Activated T-cell treated with anti-CD3 and anti-CD28 coated beads, Interleukin-2, amount 50 U/mL, for 72 hours (primary cell): ENCODE results near the gene NPS. TPM values are rescaled to one million over a fixed set of nuclear protein-coding genes. Genes with fewer than 3 reads are reported as not detected.
A peak's percentile ranks its signal among the peaks of the same experiment; 100 is the strongest.

Experiments used
- ATAC-seq, 2 donors: fragments of 150-1000 bp; cut with Tn5 transposase; replicated peaks in 1 of 2; 2 replicates each; pipeline ENCODE4 v1.10.0; 2021; ENCODE audit warnings: moderate library complexity in 2 of 2, mild to moderate bottlenecking in 1 of 2
- DNase-seq, 2 donors: peaks; one replicate each; pipeline ENCODE4 v3.0.0; 2021 to 2022; ENCODE audit warnings: mixed read lengths in 1 of 2
- H3K27ac Mint-ChIP-seq: one replicate; pipeline ENCODE4 v1.8.0; 2022; ENCODE audit warnings: mild to moderate bottlenecking, moderate library complexity, mixed read lengths
- H3K27me3 Mint-ChIP-seq: one replicate; pipeline ENCODE4 v1.8.0; 2022; ENCODE audit warnings: low read depth, mixed read lengths
- H3K36me3 Mint-ChIP-seq, 2 donors: one replicate each; pipeline ENCODE4 v1.8.0; 2022; ENCODE audit warnings: mixed read lengths in 2 of 2, mild to moderate bottlenecking in 1 of 2; ENCODE audit not compliant: insufficient read depth in 2 of 2
- H3K4me1 Mint-ChIP-seq: one replicate; pipeline ENCODE4 v1.8.0; 2022; ENCODE audit warnings: low read depth, mixed read lengths
- H3K4me3 Mint-ChIP-seq, 2 donors: one replicate each; pipeline ENCODE4 v1.8.0; 2022; ENCODE audit warnings: mild to moderate bottlenecking in 2 of 2, mixed read lengths in 2 of 2, moderate library complexity in 2 of 2
- H3K9me3 Mint-ChIP-seq, 2 donors: one replicate each; pipeline ENCODE4 v1.8.0; 2022; ENCODE audit warnings: mixed read lengths in 2 of 2
- total RNA-seq, 2 donors: library from RNA; stranded (reverse); gene quantifications; one replicate each; pipeline ENCODE4 v1.2.3, GENCODE V29; 2022

NPS gene
- total RNA-seq, 2 donors from 2014 or later: not detected

DNA sequence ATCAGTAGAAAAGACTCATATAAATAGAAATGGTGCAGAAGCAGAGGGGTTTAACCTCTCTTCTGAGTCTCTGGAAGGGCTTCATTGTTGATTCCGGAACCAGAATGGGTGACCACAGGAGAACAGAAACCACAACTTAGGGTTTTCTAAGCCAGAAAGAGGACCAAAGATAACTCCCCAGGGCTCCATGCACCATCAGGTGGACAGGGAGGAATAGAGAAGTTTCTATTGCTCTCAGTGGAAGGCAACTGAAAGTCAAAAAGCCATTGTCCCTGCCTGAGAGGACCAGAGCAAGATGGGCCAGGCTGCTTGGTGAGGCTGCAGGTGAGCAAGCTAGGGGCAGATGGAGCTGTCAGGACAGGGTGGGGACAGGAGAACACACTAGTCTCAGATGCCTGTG lies 14.6 kb upstream of the NPS start:
- Mint-ChIP-seq H3K27ac (no peak overlapping the region), H3K9me3 (no peaks in the 10 kb centered on the region), H3K27me3 (no peaks in the 10 kb centered on the region), H3K4me3 (no peak overlapping the region), H3K4me1 (no peaks in the 10 kb centered on the region), H3K36me3 (no peaks in the 10 kb centered on the region)
- ATAC-seq (no peak), DNase-seq (no peak)

DNA sequence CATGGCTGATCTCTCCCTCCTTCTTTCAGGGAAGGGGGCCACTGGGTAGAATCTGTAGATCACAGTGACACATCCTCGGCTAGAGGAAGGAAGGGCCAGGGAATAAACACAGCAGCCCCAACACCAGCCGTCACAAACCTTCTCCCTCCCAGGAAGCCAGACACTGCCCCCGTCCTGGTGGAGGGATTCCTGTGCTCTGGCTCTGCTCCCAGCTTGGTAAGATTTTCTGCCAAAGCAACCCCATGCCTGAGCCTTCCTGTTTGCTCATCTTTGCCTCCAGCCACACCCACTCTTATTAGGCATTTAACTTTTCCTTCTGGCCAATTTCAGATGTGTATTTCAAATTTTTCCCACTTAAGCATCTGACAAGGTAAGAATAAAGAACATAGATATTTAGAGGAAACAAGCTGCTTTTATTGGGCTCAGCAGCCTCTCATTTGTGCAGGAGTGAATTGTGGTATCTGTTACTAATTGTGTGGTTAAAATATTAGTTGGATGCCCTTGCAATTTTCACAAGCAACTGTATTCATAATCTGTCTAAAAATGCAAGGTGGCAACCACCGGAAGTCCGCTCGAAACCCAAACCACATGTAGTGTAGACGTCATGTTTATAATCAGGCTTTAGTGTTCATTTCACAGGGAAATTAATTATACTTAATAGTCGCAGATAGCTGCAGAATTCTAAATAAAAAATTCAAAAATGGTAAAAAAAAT lies 13.2 kb upstream of the NPS start:
- no peaks in the 10 kb centered on the region for H3K36me3 Mint-ChIP-seq
- no peak overlapping the region for H3K4me3 Mint-ChIP-seq
- H3K27ac Mint-ChIP-seq: no peak overlapping the region
- no peaks in the 10 kb centered on the region for H3K4me1 Mint-ChIP-seq
- DNase-seq: no peak
- H3K27me3 Mint-ChIP-seq: no peaks in the 10 kb centered on the region
- H3K9me3 Mint-ChIP-seq: no peaks in the 10 kb centered on the region
- no peak for ATAC-seq

DNA sequence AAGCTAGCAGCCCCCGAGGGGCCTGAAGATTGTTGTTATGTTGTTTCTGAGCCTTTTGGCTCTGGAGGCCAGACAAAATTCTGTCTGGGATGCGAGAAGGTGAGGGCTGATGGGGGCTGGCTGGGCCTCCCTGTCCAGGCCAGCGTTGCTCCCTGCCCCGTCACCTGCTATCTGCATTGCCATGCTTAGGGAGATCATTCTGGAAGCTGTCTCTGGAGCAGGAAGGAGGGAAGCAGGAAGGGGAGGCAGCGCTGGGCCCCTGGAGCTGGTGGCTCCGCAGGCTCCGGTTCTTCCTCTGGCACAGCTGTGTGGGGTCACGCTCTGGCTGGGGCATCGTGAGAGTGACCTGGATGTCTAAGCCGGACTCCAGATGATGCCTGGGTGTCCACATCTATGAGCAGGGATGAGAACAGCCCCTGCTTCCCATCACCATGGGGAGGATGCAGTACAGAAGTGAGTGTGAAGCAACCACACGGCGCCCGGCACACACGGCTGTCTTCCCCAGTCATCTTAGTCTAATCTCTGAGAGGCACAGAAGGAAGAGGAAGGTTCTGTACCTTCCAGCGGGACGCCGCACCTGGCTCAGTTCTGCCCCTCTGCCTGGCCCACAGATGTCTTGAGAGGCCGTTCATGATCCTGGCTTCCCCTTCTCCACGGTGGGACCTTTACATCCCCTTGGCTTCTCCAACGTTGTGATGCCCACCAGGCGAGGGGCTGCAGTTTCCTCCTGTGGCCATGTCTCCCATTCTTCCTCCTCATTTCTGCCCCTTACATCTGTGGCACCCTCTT lies 11.9 kb upstream of the NPS start:
- no peak overlapping the region for H3K27ac Mint-ChIP-seq

DNA sequence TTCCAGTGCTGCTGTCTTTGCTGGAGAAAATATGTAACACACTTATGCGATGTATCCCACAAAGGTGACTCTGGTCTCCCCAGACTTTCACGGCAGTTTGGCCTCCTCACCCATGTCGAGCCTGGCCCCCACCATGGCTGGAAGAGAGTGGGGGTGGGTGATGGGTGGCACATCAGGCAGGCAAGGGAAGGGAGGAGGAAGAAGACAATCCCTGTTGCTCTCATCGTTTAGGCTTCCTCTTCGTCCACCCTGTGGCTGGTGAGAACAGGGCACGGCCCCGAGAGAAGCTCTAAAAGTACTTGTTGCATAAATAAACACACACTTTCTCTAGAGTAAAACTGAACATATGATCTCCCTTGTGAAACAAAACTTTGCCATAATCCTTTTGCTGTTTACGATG lies 11.2 kb upstream of the NPS start:
- H3K27ac Mint-ChIP-seq: no peak overlapping the region
- no peaks in the 10 kb centered on the region for H3K9me3 Mint-ChIP-seq
- H3K4me3 Mint-ChIP-seq: no peak overlapping the region
- H3K27me3 Mint-ChIP-seq: no peaks in the 10 kb centered on the region
- ATAC-seq (no peak), DNase-seq (no peak)
- H3K36me3 Mint-ChIP-seq: no peaks in the 10 kb centered on the region
- no peaks in the 10 kb centered on the region for H3K4me1 Mint-ChIP-seq

More for the DNA sequence above, 11.9 kb upstream of the NPS start:
- no peak for DNase-seq
- Mint-ChIP-seq H3K9me3 (no peaks in the 10 kb centered on the region), H3K4me1 (no peaks in the 10 kb centered on the region), H3K27me3 (no peaks in the 10 kb centered on the region), H3K36me3 (no peaks in the 10 kb centered on the region), H3K4me3 (no peak overlapping the region)
- ATAC-seq: no peak

GRCh38 chr10:127548022-127548421 lies 1.1 kb upstream of the NPS start:
- peaks cover 0 to 1% of the 10 kb centered on the region in 2 donors for H3K36me3 Mint-ChIP-seq
- H3K4me1 Mint-ChIP-seq: no peaks in the 10 kb centered on the region
- no peak for DNase-seq
- H3K9me3 Mint-ChIP-seq: peaks cover 6 to 7% of the 10 kb centered on the region in 2 donors
- ATAC-seq: no peak
- H3K27me3 Mint-ChIP-seq: no peaks in the 10 kb centered on the region
- no peak overlapping the region for H3K4me3 Mint-ChIP-seq
- no peak overlapping the region for H3K27ac Mint-ChIP-seq

DNA sequence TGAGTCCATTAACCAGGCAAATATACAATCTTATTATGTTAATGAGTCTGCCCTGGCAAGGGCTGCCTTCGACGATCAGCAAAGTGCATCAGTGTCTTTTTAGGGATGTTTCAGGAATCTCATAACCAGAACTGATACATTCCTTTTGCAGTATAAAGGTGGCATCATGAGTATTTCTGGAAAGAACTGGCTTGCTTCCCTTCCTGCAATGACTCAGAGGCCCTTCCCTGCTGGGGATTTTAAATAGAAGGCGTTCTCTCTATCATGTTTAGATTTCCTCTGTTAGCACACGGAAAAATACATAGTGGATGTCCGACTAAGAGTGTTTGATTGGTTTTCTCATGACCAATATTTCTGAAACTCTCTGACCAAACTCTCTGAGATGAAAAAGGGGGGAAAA lies 1.8 kb downstream of the NPS start:
- H3K27ac Mint-ChIP-seq: no peak overlapping the region
- H3K9me3 Mint-ChIP-seq: peaks cover 3 to 5% of the 10 kb centered on the region in 2 donors
- H3K4me3 Mint-ChIP-seq: no peak overlapping the region
- no peaks in the 10 kb centered on the region for H3K27me3 Mint-ChIP-seq
- no peak for DNase-seq
- no peak for ATAC-seq
- H3K36me3 Mint-ChIP-seq: peaks cover 0 to 1% of the 10 kb centered on the region in 2 donors
- H3K4me1 Mint-ChIP-seq: no peaks in the 10 kb centered on the region

- no peak overlapping the region for H3K27ac Mint-ChIP-seq
Measured at GRCh38 chr10:127552446-127552845, 3.3 kb downstream of the NPS start.

GRCh38 chr10:127553417-127553816 lies 4.3 kb downstream of the NPS start:
- DNase-seq (no peak), ATAC-seq (no peak)
- Mint-ChIP-seq H3K4me1 (no peaks in the 10 kb centered on the region), H3K27me3 (no peaks in the 10 kb centered on the region), H3K36me3 (peaks cover 0 to 2% of the 10 kb centered on the region in 2 donors), H3K4me3 (no peak overlapping the region), H3K9me3 (no peaks in the 10 kb centered on the region), H3K27ac (no peak overlapping the region)

More at GRCh38 chr10:127552446-127552845, 3.3 kb downstream of the NPS start:
- no peak for ATAC-seq
- peaks cover 0 to 2% of the 10 kb centered on the region in 2 donors for H3K36me3 Mint-ChIP-seq
- no peak for DNase-seq
- H3K27me3 Mint-ChIP-seq: no peaks in the 10 kb centered on the region
- H3K9me3 Mint-ChIP-seq: no peaks in the 10 kb centered on the region
- H3K4me3 Mint-ChIP-seq: no peak overlapping the region
- no peaks in the 10 kb centered on the region for H3K4me1 Mint-ChIP-seq

- ATAC-seq: no peak
- Mint-ChIP-seq H3K27me3 (no peaks in the 10 kb centered on the region), H3K4me3 (no peak overlapping the region), H3K9me3 (no peaks in the 10 kb centered on the region), H3K4me1 (no peaks in the 10 kb centered on the region), H3K36me3 (peaks cover 0 to 2% of the 10 kb centered on the region in 2 donors), H3K27ac (no peak overlapping the region)
- DNase-seq: no peak
Measured at GRCh38 chr10:127556916-127557315, 7.8 kb downstream of the NPS start.

- ATAC-seq: no peak
- H3K4me1 Mint-ChIP-seq: no peaks in the 10 kb centered on the region
Measured at GRCh38 chr10:127561647-127562046, 12.5 kb downstream of the NPS start.

DNA sequence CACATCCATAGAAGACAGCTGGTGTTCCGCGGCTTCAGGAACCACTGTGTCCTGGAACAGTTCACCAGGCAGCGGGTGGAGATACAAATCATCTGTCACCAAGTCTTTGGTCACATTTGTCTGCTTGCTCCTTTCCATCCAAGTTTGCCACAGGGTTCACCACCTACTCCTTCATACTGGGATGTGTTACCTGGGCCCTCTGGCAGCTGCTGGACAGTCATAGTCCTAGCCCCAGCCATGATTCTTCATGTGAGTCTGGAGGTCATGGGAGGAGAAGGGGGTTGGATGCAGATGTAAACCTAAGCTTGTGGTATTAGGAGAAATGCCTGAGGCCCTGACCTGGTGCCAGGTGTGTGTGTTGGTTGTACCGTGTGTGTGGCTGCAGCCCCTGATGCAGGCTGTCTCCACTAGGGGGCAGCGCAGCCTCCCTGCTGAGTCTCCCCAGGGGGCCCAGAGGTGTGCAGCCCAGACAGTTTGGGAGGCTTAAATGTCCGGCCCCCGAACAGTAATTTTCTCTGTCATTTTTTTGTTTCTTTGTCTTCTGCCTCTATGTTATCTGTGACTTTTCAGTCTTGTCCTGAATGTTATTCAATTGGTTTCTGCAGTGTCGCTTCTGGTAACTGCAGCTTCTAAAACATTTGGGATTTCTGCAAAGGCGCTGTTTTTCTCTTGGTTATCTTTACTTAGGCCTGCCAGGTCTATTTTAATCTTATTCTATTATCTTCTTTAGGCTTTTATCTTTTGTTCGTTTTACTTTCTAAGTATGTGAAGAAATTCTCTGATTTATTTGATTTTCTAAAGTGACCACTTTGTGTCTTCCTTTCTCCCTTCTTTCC lies 14.8 kb downstream of the NPS start:
- Mint-ChIP-seq H3K27ac (no peak overlapping the region), H3K4me1 (no peaks in the 10 kb centered on the region), H3K27me3 (no peaks in the 10 kb centered on the region), H3K4me3 (no peak overlapping the region), H3K36me3 (no peaks in the 10 kb centered on the region), H3K9me3 (no peaks in the 10 kb centered on the region)
- DNase-seq: peak; percentile 31 to 44
- peak; percentile 32 to 49 for ATAC-seq

More at GRCh38 chr10:127561647-127562046, 12.5 kb downstream of the NPS start:
- H3K27me3 Mint-ChIP-seq: no peaks in the 10 kb centered on the region
- H3K9me3 Mint-ChIP-seq: no peaks in the 10 kb centered on the region
- DNase-seq: no peak
- no peak overlapping the region for H3K27ac Mint-ChIP-seq
- H3K4me3 Mint-ChIP-seq: no peak overlapping the region
- no peaks in the 10 kb centered on the region for H3K36me3 Mint-ChIP-seq

- ATAC-seq (no peak), DNase-seq (no peak)
- Mint-ChIP-seq H3K36me3 (no peaks in the 10 kb centered on the region), H3K27me3 (no peaks in the 10 kb centered on the region), H3K9me3 (no peaks in the 10 kb centered on the region), H3K4me3 (no peak overlapping the region), H3K27ac (no peak overlapping the region), H3K4me1 (no peaks in the 10 kb centered on the region)
Measured at GRCh38 chr10:127564644-127565043, 15.5 kb downstream of the NPS start.

- no peaks in the 10 kb centered on the region for H3K9me3 Mint-ChIP-seq
- no peaks in the 10 kb centered on the region for H3K4me1 Mint-ChIP-seq
- no peaks in the 10 kb centered on the region for H3K27me3 Mint-ChIP-seq
- no peaks in the 10 kb centered on the region for H3K36me3 Mint-ChIP-seq
- no peak for ATAC-seq
- no peak overlapping the region for H3K4me3 Mint-ChIP-seq
- DNase-seq: no peak
- H3K27ac Mint-ChIP-seq: no peak overlapping the region
Measured at GRCh38 chr10:127565583-127565982, 16.5 kb downstream of the NPS start.
